HEK293 (cell line): ENCODE measurements around the gene CFAP44.

Source experiments
- CTCF ChIP-seq: fragments of 450-650 bp; formaldehyde crosslinking; IDR thresholded peaks from 2 replicates; pipeline ENCODE4 v1.5.1; 2016; ENCODE audit warnings: missing biosample characterization, missing genetic modification characterization
- KLF7 ChIP-seq: fragments of 450-650 bp; formaldehyde crosslinking; IDR thresholded peaks from 2 replicates; pipeline ENCODE4 v1.5.1; 2016; ENCODE audit warnings: missing biosample characterization, missing genetic modification characterization, borderline replicate concordance
- ZNF274 ChIP-seq, 2 experiments: fragments of 200-500 bp in 1 of 2; fragments of 450-650 bp in 1 of 2; sonication (Bioruptor generic) in 1 of 2; formaldehyde crosslinking in 1 of 2; IDR thresholded peaks; 2 replicates each; pipeline versions ENCODE4 v1.5.1 to v1.6.1; 2014 to 2016; ENCODE audit warnings: borderline replicate concordance in 1 of 2, inconsistent platforms in 1 of 2, low read length in 1 of 2, missing biosample characterization in 1 of 2, missing genetic modification characterization in 1 of 2
- ZNF610 ChIP-seq: fragments of 450-650 bp; formaldehyde crosslinking; IDR thresholded peaks from 2 replicates; pipeline ENCODE4 v1.5.1; 2016; ENCODE audit warnings: missing biosample characterization, missing genetic modification characterization, borderline replicate concordance

GRCh38 chr3:113485161-113485609 lies 43.9 kb upstream of the CFAP44 start:
- TF ChIP-seq KLF7 (tag by site-specific recombination) (no peak), ZNF610 (tag by site-specific recombination) (no peak), ZNF274 (IDR thresholded peaks at IDR 0.05; ENCODE audit: low read length) (no peak), ZNF274 (tag by site-specific recombination; IDR thresholded peaks at IDR 0.05; ENCODE audit: borderline replicate concordance) (no peak), CTCF (no peak)
